MCF 10A (cell line): Measurements from ENCODE around the gene PRXL2A. TPM values are rescaled to one million over a fixed set of nuclear protein-coding genes. Genes with fewer than 3 reads are reported as not detected.
"Not testable (repeated sequence)": the region's sequence is repeated elsewhere in the genome, so short reads cannot be mapped to it uniquely, and the experiment has no call there.

ENCODE experiments used
- Bru-seq: library from RNA; stranded (reverse); fragments of 400-500 nt; gene quantifications from one replicate; lab custom pipeline; 2021; lab: Mats Ljungman, UMichigan
- BruChase-seq, 2 experiments: library from RNA; stranded (reverse); fragments of 400-500 nt; gene quantifications; one replicate each; lab custom pipeline; 2021; lab: Mats Ljungman, UMichigan
- BruUV-seq: library from RNA; stranded (reverse); fragments of 400-500 nt; replicated peaks from 2 replicates; lab custom pipeline; 2021; lab: Mats Ljungman, UMichigan
- CTCF ChIA-PET: fragments of 300-600 bp; sonication (Branson Sonifier 250); formaldehyde crosslinking; extraction: SDS; loops from one replicate; lab custom pipeline; 2021; ENCODE audit warnings: antibody characterized with exemption, inconsistent platforms; lab: Yijun Ruan, JAX
- POLR2A ChIA-PET: fragments of 300-600, 350-650 bp; sonication (Branson Sonifier 250); formaldehyde crosslinking; extraction: SDS; loops from one replicate; lab custom pipeline; 2020; ENCODE audit warnings: antibody characterized with exemption, inconsistent platforms; lab: Yijun Ruan, JAX
- DNase-seq: peaks from one replicate; pipeline ENCODE4 v3.0.0-alpha.2; 2018; ENCODE audit not compliant: unreplicated experiment
- H3K27ac Mint-ChIP-seq: one replicate; pipeline ENCODE4 v1.8.0; 2022; ENCODE audit warnings: mild to moderate bottlenecking, low read depth, mixed read lengths; ENCODE audit not compliant: unreplicated experiment
- H3K27me3 Mint-ChIP-seq: one replicate; pipeline ENCODE4 v1.8.0; 2022; ENCODE audit warnings: mixed read lengths; ENCODE audit not compliant: insufficient read depth, unreplicated experiment
- H3K36me3 Mint-ChIP-seq: one replicate; pipeline ENCODE4 v1.8.0; 2022; ENCODE audit warnings: mild to moderate bottlenecking, moderate library complexity, mixed read lengths; ENCODE audit not compliant: insufficient read depth, unreplicated experiment
- H3K4me1 Mint-ChIP-seq: one replicate; pipeline ENCODE4 v1.8.0; 2022; ENCODE audit warnings: mixed read lengths; ENCODE audit not compliant: insufficient read depth, unreplicated experiment
- H3K4me3 Mint-ChIP-seq: one replicate; pipeline ENCODE4 v1.8.0; 2022; ENCODE audit warnings: mild to moderate bottlenecking, moderate library complexity, mixed read lengths; ENCODE audit not compliant: unreplicated experiment
- H3K9me3 Mint-ChIP-seq: one replicate; pipeline ENCODE4 v1.8.0; 2022; ENCODE audit warnings: mixed read lengths; ENCODE audit not compliant: unreplicated experiment
- CTCF ChIP-seq: fragments of 200-600 bp; IDR thresholded peaks from one replicate; pipeline ENCODE4 v1.8.0; 2022; ENCODE audit warnings: antibody characterized with exemption, mild to moderate bottlenecking; ENCODE audit not compliant: unreplicated experiment
- intact Hi-C: fragments of 100-400 bp; cut with micrococcal nuclease; formaldehyde crosslinking; loops from 2 replicates; pipeline ENCODE4 v1.14.1; 2022
- long read RNA-seq: library from polyadenylated mRNA; stranded (forward); transcript quantifications from one replicate; pipeline ENCODE4 v2.0.0, GENCODE V29; 2022
- total RNA-seq: library from RNA; stranded (reverse); gene quantifications from 2 replicates; pipeline ENCODE4 v1.2.3, GENCODE V29; 2022

PRXL2A gene
- total RNA-seq (6.0 and 6.7 TPM in 2 replicates), Bru-seq, nascent RNA (percentile 37 among the genes with signal in this experiment), BruChase-seq, experiment 1, labeled RNA remaining after a 6-hour chase (percentile 48 among the genes with signal in this experiment), BruChase-seq, experiment 2, labeled RNA remaining after a 2-hour chase (percentile 40 among the genes with signal in this experiment)
- long read RNA-seq, full-length matches to known transcripts = 12 of 13 reads
- long read RNA-seq, partial matches to known transcripts = 0 of 13 reads
- long read RNA-seq, other reads (novel, unspliced or antisense) = 1 of 13 reads

- H3K27me3 Mint-ChIP-seq = no peaks in the 10 kb centered on the region
- DNase-seq = peak; percentile 45
- no peak within 1 kb of the TSS for H3K27ac Mint-ChIP-seq
- TF ChIP-seq CTCF = no peak
- H3K4me1 Mint-ChIP-seq = peaks cover 32% of the 10 kb centered on the region
- intact Hi-C loops = no loop called here
- H3K9me3 Mint-ChIP-seq = no peaks in the 10 kb centered on the region
- BruUV-seq = no TSS peak
- ChIA-PET CTCF (interaction anchor here (0.7 to 4.0 kb wide), 4 partner anchors 31 to 48 kb away, joined by 3 to 24 read pairs (median 6); no protein-coding TSS in a partner anchor), POLR2A (no interaction called here)
- H3K4me3 Mint-ChIP-seq = peak within 1 kb of the TSS; percentile 69
- H3K36me3 Mint-ChIP-seq = peaks cover 8% of the 10 kb centered on the region
Measured at GRCh38 chr10:80408242-80409101, at the start of gene PRXL2A. Gene PRXL2A, plus strand, starts transcription at chr10:80408551. Its CDS starts 11,917 bp downstream, at chr10:80420468.

GRCh38 chr10:80358925-80359324 lies 49.4 kb upstream of the PRXL2A start:
- H3K36me3 Mint-ChIP-seq, BruUV-seq, H3K4me3 Mint-ChIP-seq, H3K27me3 Mint-ChIP-seq, CTCF ChIA-PET, H3K4me1 Mint-ChIP-seq, intact Hi-C loops, POLR2A ChIA-PET, H3K27ac Mint-ChIP-seq, DNase-seq, H3K9me3 Mint-ChIP-seq: not testable (repeated sequence)

GRCh38 chr10:80359644-80360043 lies 48.7 kb upstream of the PRXL2A start:
- no peak overlapping the region for H3K27ac Mint-ChIP-seq
- DNase-seq = no peak
- CTCF ChIA-PET = no interaction called here
- no peaks in the 10 kb centered on the region for H3K36me3 Mint-ChIP-seq
- no peaks in the 10 kb centered on the region for H3K4me1 Mint-ChIP-seq
- H3K4me3 Mint-ChIP-seq = no peak overlapping the region
- intact Hi-C loops = no loop called here
- TF ChIP-seq CTCF = no peak
- BruUV-seq = no TSS peak
- POLR2A ChIA-PET = interaction anchor here (0.6 kb wide), 1 partner anchor 163 kb away, joined by 4 read pairs; no protein-coding TSS in a partner anchor
- no peaks in the 10 kb centered on the region for H3K9me3 Mint-ChIP-seq
- H3K27me3 Mint-ChIP-seq = peaks cover 9% of the 10 kb centered on the region

GRCh38 chr10:80365510-80365909 lies 42.8 kb upstream of the PRXL2A start:
- intact Hi-C loops = no loop called here
- ChIA-PET POLR2A (no interaction called here), CTCF (interaction anchor here (0.6 kb wide), 2 partner anchors 27 to 38 kb away, joined by 3 read pairs; no protein-coding TSS in a partner anchor)
- no peaks in the 10 kb centered on the region for H3K36me3 Mint-ChIP-seq
- H3K27ac Mint-ChIP-seq = no peak overlapping the region
- BruUV-seq = no TSS peak
- peaks cover 10% of the 10 kb centered on the region for H3K27me3 Mint-ChIP-seq
- no peak for DNase-seq
- no peak for TF ChIP-seq CTCF
- H3K9me3 Mint-ChIP-seq = peaks cover 15% of the 10 kb centered on the region
- H3K4me3 Mint-ChIP-seq = no peak overlapping the region
- no peaks in the 10 kb centered on the region for H3K4me1 Mint-ChIP-seq
